ENCODE data around the gene MAPRE2.
A peak's percentile ranks its signal among the peaks of the same experiment; 100 is the strongest.

The MAPRE2 gene

DNA sequence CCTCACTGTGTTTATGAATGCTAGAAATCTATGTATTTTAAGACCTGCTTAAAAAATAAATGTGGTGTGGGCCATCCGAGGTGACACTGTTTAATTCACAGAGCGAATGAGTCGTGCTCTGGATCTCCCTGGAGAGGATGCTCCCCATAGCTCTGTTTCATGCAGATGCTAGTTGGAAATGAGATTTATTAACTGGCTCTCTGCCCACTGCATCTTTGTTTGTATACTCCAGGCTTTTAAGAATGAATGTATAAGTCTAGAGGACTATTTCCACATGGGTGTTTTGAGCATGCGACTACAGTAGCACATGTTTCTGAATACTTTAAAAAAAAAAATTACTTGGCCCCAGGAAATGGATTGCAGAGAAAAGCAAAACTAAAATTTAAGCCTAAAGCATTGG, 3.9 kb downstream of the MAPRE2 start:
- no peak overlapping the region for H4K8ac ChIP-seq (ENCODE audit: low read length)
- no peaks in the 10 kb centered on the region for H3K27me3 ChIP-seq (ENCODE audit: control insufficient read depth in 1 of 2, insufficient read depth in 1 of 2, low read length in 2 of 2)
- no peak overlapping the region for H3K18ac ChIP-seq (ENCODE audit: low read depth in 1 of 2, low read length in 2 of 2)
- no peak overlapping the region for H2BK120ac ChIP-seq (ENCODE audit: low read depth, low read length)
- no peak overlapping the region for H2AFZ ChIP-seq (ENCODE audit: low read depth, low read length)
- H2BK15ac ChIP-seq (ENCODE audit: low read depth, poor library complexity, severe bottlenecking), result no peak overlapping the region
- no peak overlapping the region for H3K4me2 ChIP-seq (ENCODE audit: low read length, poor library complexity, severe bottlenecking)
- H2AK5ac ChIP-seq (ENCODE audit: low read length, severe bottlenecking), result no peak overlapping the region
- H2BK12ac ChIP-seq (ENCODE audit: low read length in 2 of 2), result no peak overlapping the region
- no peak overlapping the region for H3K27ac ChIP-seq (ENCODE audit: low read length, poor library complexity, severe bottlenecking)
- H3K36me3 ChIP-seq (ENCODE audit: control insufficient read depth in 1 of 2, insufficient read depth in 2 of 2, low read depth in 1 of 2, low read length in 2 of 2), result no peaks in the 10 kb centered on the region
- H3K4me3 ChIP-seq (ENCODE audit: insufficient read depth in 1 of 2, low read depth in 1 of 2, low read length in 2 of 2), result peak overlapping the region in 1 of 2 experiments; percentile 45
- H3K4me1 ChIP-seq (ENCODE audit: control insufficient read depth, insufficient read depth, low read depth, low read length), result no peaks in the 10 kb centered on the region
- H3K14ac ChIP-seq (ENCODE audit: low read length in 2 of 2), result no peak overlapping the region
- H3K4ac ChIP-seq (ENCODE audit: low read depth in 1 of 2, low read length in 2 of 2), result no peak overlapping the region
- no peak overlapping the region for H4K91ac ChIP-seq (ENCODE audit: low read length)
- peaks cover 20% of the 10 kb centered on the region for H3K79me1 ChIP-seq (replicated peaks; ENCODE audit: low read length, poor library complexity, severe bottlenecking)
- WGBS, result 13% methylated on average over 3 of the region's 4 CpGs
- no peak overlapping the region for H2BK5ac ChIP-seq (ENCODE audit: low read depth, low read length, poor library complexity, severe bottlenecking)
- H3K9ac ChIP-seq (ENCODE audit: low read length), result peak overlapping the region; percentile 39
- no peaks in the 10 kb centered on the region for H3K9me3 ChIP-seq (ENCODE audit: control insufficient read depth, low read length)
- no peak overlapping the region for H3K23ac ChIP-seq (ENCODE audit: low read length in 2 of 2)
- DNase-seq, result peak; percentile 77

DNA sequence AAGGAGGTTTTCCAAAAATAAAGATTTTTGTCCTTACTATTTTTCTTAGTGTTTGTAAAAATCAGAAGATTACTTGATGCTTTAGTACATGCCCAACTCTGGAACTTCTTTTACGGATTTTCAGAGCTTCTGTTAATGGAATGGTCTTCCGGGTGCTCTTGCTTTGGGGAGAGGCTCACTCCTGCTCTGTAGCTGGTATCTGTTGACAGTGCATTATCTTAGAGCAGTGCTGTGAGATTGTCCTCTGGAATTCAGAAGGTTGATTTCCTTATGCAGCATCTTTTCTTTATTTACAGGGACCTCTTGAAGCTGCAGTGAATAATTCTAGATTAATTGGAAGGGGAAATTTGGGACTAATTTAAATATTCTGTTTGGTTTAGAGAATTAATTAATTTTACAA, 4.6 kb downstream of the MAPRE2 start:
- Histone ChIP-seq H3K9me3 (ENCODE audit: control insufficient read depth, low read length) (no peaks in the 10 kb centered on the region), H3K9ac (ENCODE audit: low read length) (peak overlapping the region; percentile 39), H4K91ac (ENCODE audit: low read length) (no peak overlapping the region), H2BK5ac (ENCODE audit: low read depth, low read length, poor library complexity, severe bottlenecking) (no peak overlapping the region), H3K27me3 (ENCODE audit: control insufficient read depth in 1 of 2, insufficient read depth in 1 of 2, low read length in 2 of 2) (no peaks in the 10 kb centered on the region), H3K4ac (ENCODE audit: low read depth in 1 of 2, low read length in 2 of 2) (no peak overlapping the region), H2BK12ac (ENCODE audit: low read length in 2 of 2) (no peak overlapping the region), H3K23ac (ENCODE audit: low read length in 2 of 2) (no peak overlapping the region), H2AK5ac (ENCODE audit: low read length, severe bottlenecking) (no peak overlapping the region), H3K18ac (ENCODE audit: low read depth in 1 of 2, low read length in 2 of 2) (no peak overlapping the region), H2BK15ac (ENCODE audit: low read depth, poor library complexity, severe bottlenecking) (no peak overlapping the region), H3K4me1 (ENCODE audit: control insufficient read depth, insufficient read depth, low read depth, low read length) (peaks cover 2% of the 10 kb centered on the region), H3K36me3 (ENCODE audit: control insufficient read depth in 1 of 2, insufficient read depth in 2 of 2, low read depth in 1 of 2, low read length in 2 of 2) (no peaks in the 10 kb centered on the region), H3K27ac (ENCODE audit: low read length, poor library complexity, severe bottlenecking) (no peak overlapping the region), H2AFZ (ENCODE audit: low read depth, low read length) (no peak overlapping the region), H3K14ac (ENCODE audit: low read length in 2 of 2) (no peak overlapping the region), H3K79me1 (replicated peaks; ENCODE audit: low read length, poor library complexity, severe bottlenecking) (peaks cover 23% of the 10 kb centered on the region), H3K4me2 (ENCODE audit: low read length, poor library complexity, severe bottlenecking) (no peak overlapping the region), H3K4me3 (ENCODE audit: insufficient read depth in 1 of 2, low read depth in 1 of 2, low read length in 2 of 2) (peak overlapping the region in 1 of 2 experiments; percentile 45), H2BK120ac (ENCODE audit: low read depth, low read length) (no peak overlapping the region), H4K8ac (ENCODE audit: low read length) (no peak overlapping the region)
- 82% methylated on average over 2 of the region's 2 CpGs for WGBS
- DNase-seq, result no peak

DNA sequence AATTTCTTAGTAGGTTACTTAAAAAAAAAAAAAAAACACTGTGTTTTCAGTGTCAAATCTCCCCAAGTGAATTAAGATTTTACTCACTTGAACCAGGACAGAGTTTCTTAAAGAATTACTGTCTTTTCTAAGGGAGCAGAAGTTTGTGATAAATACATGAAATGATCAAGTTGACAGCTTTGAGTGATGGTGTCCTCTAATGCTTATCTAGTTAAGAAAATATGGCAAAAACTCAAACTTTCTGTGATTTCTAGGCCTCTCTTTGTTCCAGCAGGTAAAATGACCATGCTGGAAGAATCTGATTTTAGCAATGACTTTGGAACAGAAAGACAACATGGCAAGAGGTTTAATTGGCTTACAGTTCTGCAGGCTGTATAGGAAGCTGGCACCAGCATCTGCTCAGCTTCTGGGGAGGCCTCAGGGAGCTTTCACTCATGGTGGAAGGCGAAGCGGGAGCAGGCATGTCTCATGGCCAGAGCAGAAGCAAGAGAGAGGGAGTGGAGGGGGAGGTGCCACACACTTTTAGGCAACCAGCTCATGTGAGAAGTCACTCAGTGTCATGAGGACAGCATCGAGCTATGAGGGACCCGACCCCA, 6.6 kb downstream of the MAPRE2 start:
- Histone ChIP-seq H3K27ac (ENCODE audit: low read length, poor library complexity, severe bottlenecking) (no peak overlapping the region), H3K9me3 (ENCODE audit: control insufficient read depth, low read length) (no peaks in the 10 kb centered on the region), H3K4me3 (ENCODE audit: insufficient read depth in 1 of 2, low read depth in 1 of 2, low read length in 2 of 2) (no peak overlapping the region), H3K79me1 (replicated peaks; ENCODE audit: low read length, poor library complexity, severe bottlenecking) (peaks cover 29% of the 10 kb centered on the region), H3K36me3 (ENCODE audit: control insufficient read depth in 1 of 2, insufficient read depth in 2 of 2, low read depth in 1 of 2, low read length in 2 of 2) (no peaks in the 10 kb centered on the region), H3K14ac (ENCODE audit: low read length in 2 of 2) (no peak overlapping the region), H2BK12ac (ENCODE audit: low read length in 2 of 2) (peak overlapping the region in 1 of 2 experiments; percentile 24), H3K4me2 (ENCODE audit: low read length, poor library complexity, severe bottlenecking) (no peak overlapping the region), H3K27me3 (ENCODE audit: control insufficient read depth in 1 of 2, insufficient read depth in 1 of 2, low read length in 2 of 2) (no peaks in the 10 kb centered on the region), H2AFZ (ENCODE audit: low read depth, low read length) (no peak overlapping the region), H3K18ac (ENCODE audit: low read depth in 1 of 2, low read length in 2 of 2) (no peak overlapping the region), H3K23ac (ENCODE audit: low read length in 2 of 2) (no peak overlapping the region), H2BK15ac (ENCODE audit: low read depth, poor library complexity, severe bottlenecking) (no peak overlapping the region), H3K9ac (ENCODE audit: low read length) (no peak overlapping the region), H2BK120ac (ENCODE audit: low read depth, low read length) (no peak overlapping the region), H3K4me1 (ENCODE audit: control insufficient read depth, insufficient read depth, low read depth, low read length) (peaks cover 2% of the 10 kb centered on the region), H2BK5ac (ENCODE audit: low read depth, low read length, poor library complexity, severe bottlenecking) (no peak overlapping the region), H2AK5ac (ENCODE audit: low read length, severe bottlenecking) (no peak overlapping the region), H3K4ac (ENCODE audit: low read depth in 1 of 2, low read length in 2 of 2) (no peak overlapping the region), H4K91ac (ENCODE audit: low read length) (no peak overlapping the region), H4K8ac (ENCODE audit: low read length) (no peak overlapping the region)
- no peak for DNase-seq
- 100% methylated on average over 2 of the region's 4 CpGs for WGBS

DNA sequence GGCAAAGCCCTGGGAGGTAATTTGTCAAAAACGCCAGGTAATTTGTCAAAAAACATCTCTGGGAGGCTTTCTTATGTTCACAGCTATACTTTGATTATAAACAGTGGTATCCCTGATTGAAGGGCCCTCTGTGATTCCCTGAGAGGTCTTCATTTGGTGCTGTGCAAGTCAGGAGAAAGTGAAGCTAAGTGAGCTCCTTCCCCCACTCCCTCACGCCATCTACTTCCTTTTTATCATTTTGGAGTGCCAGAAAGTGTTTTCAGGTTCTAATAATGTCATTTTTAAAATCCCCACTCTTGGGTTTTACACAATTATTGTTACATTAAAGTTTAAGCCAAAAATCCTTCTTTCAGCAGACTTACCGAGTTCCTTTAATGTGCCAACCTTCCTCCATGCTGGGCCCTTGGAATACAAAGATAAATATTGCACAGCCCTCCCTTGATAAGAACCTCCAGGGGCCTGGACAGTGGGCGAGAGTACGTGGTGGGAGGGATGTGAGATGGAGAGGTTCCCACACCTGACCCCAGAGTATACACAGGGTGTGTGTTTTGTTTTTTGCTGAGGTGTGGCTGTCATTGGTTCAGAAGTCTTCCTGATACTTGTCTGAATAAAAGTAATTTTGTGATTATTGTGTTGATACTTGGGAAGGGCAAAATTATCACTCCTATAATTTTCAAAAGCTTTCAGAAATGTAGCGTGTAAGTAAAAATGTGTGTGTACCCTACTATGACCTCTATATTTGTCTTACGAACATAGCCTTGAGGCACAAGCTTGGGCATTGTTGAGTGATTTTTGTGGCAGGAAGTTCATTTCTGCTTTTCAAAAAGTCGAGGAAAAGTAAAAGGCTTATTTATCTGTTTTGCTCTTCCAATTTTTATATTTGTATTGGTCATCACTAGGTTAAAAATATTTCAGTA, 8.2 kb downstream of the MAPRE2 start:
- Histone ChIP-seq H3K4me2 (ENCODE audit: low read length, poor library complexity, severe bottlenecking) (no peak overlapping the region), H2BK5ac (ENCODE audit: low read depth, low read length, poor library complexity, severe bottlenecking) (no peak overlapping the region)

More for the DNA sequence above, 8.2 kb downstream of the MAPRE2 start:
- H2BK120ac ChIP-seq (ENCODE audit: low read depth, low read length), result no peak overlapping the region
- H3K4me3 ChIP-seq (ENCODE audit: insufficient read depth in 1 of 2, low read depth in 1 of 2, low read length in 2 of 2), result peak overlapping the region in 1 of 2 experiments; percentile 34
- H3K14ac ChIP-seq (ENCODE audit: low read length in 2 of 2), result no peak overlapping the region
- H2BK12ac ChIP-seq (ENCODE audit: low read length in 2 of 2), result no peak overlapping the region
- whole genome bisulfite sequencing, result 84% methylated on average over 7 of the region's 8 CpGs
- no peaks in the 10 kb centered on the region for H3K36me3 ChIP-seq (ENCODE audit: control insufficient read depth in 1 of 2, insufficient read depth in 2 of 2, low read depth in 1 of 2, low read length in 2 of 2)
- H2AFZ ChIP-seq (ENCODE audit: low read depth, low read length), result no peak overlapping the region
- H3K9ac ChIP-seq (ENCODE audit: low read length), result peak overlapping the region; percentile 58
- no peak overlapping the region for H4K91ac ChIP-seq (ENCODE audit: low read length)
- no peak overlapping the region for H2AK5ac ChIP-seq (ENCODE audit: low read length, severe bottlenecking)
- H3K4ac ChIP-seq (ENCODE audit: low read depth in 1 of 2, low read length in 2 of 2), result no peak overlapping the region
- H4K8ac ChIP-seq (ENCODE audit: low read length), result no peak overlapping the region
- no peak overlapping the region for H3K23ac ChIP-seq (ENCODE audit: low read length in 2 of 2)
- H3K4me1 ChIP-seq (ENCODE audit: control insufficient read depth, insufficient read depth, low read depth, low read length), result peaks cover 2% of the 10 kb centered on the region
- no peak overlapping the region for H3K18ac ChIP-seq (ENCODE audit: low read depth in 1 of 2, low read length in 2 of 2)
- H2BK15ac ChIP-seq (ENCODE audit: low read depth, poor library complexity, severe bottlenecking), result peak overlapping the region; percentile 6
- H3K9me3 ChIP-seq (ENCODE audit: control insufficient read depth, low read length), result no peaks in the 10 kb centered on the region
- H3K27me3 ChIP-seq (ENCODE audit: control insufficient read depth in 1 of 2, insufficient read depth in 1 of 2, low read length in 2 of 2), result no peaks in the 10 kb centered on the region
- H3K79me1 ChIP-seq (replicated peaks; ENCODE audit: low read length, poor library complexity, severe bottlenecking), result peaks cover 27% of the 10 kb centered on the region
- H3K27ac ChIP-seq (ENCODE audit: low read length, poor library complexity, severe bottlenecking), result no peak overlapping the region
- no peak for DNase-seq
